Tibial artery (tissue), 4 donors: Measurements from ENCODE around the gene NOC4L.

Experiments used
- DNase-seq, 2 donors: peaks; one replicate each; pipeline ENCODE4 v3.0.0-alpha.2; 2019
- H3K27ac ChIP-seq, 2 donors: fragments of 200-600 bp; sonication (generic) in 1 of 2; 1 replicate in 1 of 2; 2 replicates in 1 of 2; pipeline ENCODE4 v1.5.1; 2018 to 2019; ENCODE audit warnings: mild to moderate bottlenecking in 1 of 2
- H3K27me3 ChIP-seq, 2 donors: fragments of 200-600 bp; sonication (generic) in 1 of 2; one replicate each; pipeline versions ENCODE4 v1.5.1 to v1.6.0; 2016 to 2019
- H3K36me3 ChIP-seq, 3 donors: fragments of 200-600 bp; sonication (generic) in 2 of 3; one replicate each; pipeline ENCODE4 v1.5.1; 2016 to 2019; ENCODE audit warnings: mild to moderate bottlenecking in 2 of 3
- H3K4me1 ChIP-seq, 4 donors: fragments of 200-600 bp; sonication (generic) in 2 of 4; 1 replicate in 3 of 4; 2 replicates in 1 of 4; pipeline ENCODE4 v1.5.1; 2016 to 2019
- H3K4me3 ChIP-seq, 2 donors: fragments of 200-600 bp; sonication (generic) in 1 of 2; 1 replicate in 1 of 2; 2 replicates in 1 of 2; pipeline ENCODE4 v1.5.1; 2018 to 2019; ENCODE audit warnings: mild to moderate bottlenecking in 2 of 2
- H3K9me3 ChIP-seq, 3 donors: fragments of 200-600 bp; sonication (generic) in 1 of 3; one replicate each; pipeline ENCODE4 v1.5.1; 2016 to 2019
- intact Hi-C: fragments of 100-400 bp; cut with DNase I; formaldehyde crosslinking; loops from one replicate; pipeline ENCODE4 v1.15.0; 2023; ENCODE audit warnings: low total_unique reads
- TF ChIP-seq, protein P1 (sequence below), 2 experiments: fragments of 200-600 bp in 1 of 2; fragments of 450-650 bp in 1 of 2; IDR thresholded peaks; one replicate each; pipeline ENCODE4 v1.5.1; 2017 to 2019; ENCODE audit warnings: antibody characterized with exemption in 2 of 2, mild to moderate bottlenecking in 1 of 2, moderate library complexity in 1 of 2

Gene NOC4L

DNA sequence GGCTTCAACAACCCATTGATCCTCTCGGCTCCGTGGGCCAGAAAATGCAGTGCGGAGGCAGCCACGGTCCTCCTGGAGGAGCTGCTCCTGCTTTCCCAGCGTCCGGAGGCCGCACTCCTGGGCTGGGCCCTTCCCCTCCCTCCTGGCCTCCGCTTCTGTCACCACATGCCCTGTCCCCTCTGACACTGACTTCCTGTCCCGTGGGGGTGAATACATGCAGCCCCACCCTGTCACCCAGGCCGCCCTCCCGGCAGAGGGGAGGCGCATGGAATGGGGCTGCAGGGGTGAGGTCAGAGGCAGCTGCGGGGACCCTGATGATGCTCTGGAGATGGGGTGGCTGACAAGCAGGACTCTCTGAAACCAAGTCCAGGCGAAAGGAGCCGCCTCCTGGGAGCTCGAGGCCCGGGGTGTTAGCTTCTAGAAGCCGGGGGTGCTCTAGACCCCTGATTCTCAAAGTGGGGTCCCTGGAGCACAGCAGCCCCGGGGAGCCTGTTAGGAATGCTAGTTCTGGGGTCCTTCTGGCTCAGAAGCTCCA lies 32.2 kb downstream of the NOC4L start:
- intact Hi-C loops = no loop called here
- Histone ChIP-seq H3K4me3 (no peak overlapping the region), H3K27ac (no peak overlapping the region), H3K27me3 (peaks cover 0 to 90% of the 10 kb centered on the region in 2 donors), H3K4me1 (no peaks in the 10 kb centered on the region), H3K36me3 (no peaks in the 10 kb centered on the region), H3K9me3 (no peaks in the 10 kb centered on the region)
- no peak for DNase-seq
- TF ChIP-seq, protein P1, sequence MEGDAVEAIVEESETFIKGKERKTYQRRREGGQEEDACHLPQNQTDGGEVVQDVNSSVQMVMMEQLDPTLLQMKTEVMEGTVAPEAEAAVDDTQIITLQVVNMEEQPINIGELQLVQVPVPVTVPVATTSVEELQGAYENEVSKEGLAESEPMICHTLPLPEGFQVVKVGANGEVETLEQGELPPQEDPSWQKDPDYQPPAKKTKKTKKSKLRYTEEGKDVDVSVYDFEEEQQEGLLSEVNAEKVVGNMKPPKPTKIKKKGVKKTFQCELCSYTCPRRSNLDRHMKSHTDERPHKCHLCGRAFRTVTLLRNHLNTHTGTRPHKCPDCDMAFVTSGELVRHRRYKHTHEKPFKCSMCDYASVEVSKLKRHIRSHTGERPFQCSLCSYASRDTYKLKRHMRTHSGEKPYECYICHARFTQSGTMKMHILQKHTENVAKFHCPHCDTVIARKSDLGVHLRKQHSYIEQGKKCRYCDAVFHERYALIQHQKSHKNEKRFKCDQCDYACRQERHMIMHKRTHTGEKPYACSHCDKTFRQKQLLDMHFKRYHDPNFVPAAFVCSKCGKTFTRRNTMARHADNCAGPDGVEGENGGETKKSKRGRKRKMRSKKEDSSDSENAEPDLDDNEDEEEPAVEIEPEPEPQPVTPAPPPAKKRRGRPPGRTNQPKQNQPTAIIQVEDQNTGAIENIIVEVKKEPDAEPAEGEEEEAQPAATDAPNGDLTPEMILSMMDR (IDR thresholded peaks at IDR 0.05) = no peak

DNA sequence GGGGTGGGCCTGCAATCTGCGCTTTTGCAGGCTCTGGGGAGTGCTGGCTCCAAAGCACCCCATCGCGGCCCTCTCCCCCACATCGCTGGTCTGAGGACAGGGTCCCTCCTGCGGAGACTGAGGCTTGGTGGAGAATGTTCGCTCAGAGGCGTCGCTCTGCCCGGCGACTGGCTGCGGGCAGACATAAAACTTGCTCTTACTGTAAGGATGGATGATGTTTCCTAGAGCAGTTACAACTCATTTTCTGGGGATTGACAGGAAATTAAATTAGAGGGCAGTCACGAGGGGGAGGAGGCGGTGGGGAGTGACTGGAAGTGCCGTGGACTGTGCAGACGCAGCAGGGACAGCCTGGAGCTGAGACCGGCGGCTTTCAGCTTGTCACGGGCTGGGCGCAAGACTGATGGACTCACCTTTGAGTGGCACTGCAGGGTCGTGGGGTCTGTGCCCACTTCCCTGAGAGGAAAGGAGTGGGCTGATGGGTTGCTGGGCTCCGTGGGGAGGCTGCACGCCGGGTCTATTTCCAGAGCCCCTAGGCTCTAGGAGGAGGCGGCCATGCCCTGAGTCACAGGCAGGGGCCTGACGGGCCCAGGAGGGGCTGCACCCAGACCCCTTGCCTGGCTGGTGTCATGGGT lies 32.8 kb downstream of the NOC4L start:
- DNase-seq = no peak
- TF ChIP-seq, protein P1 (IDR thresholded peaks at IDR 0.05) = no peak
- Histone ChIP-seq H3K4me1 (no peaks in the 10 kb centered on the region), H3K9me3 (no peaks in the 10 kb centered on the region), H3K4me3 (no peak overlapping the region), H3K36me3 (no peaks in the 10 kb centered on the region), H3K27ac (no peak overlapping the region), H3K27me3 (peaks cover 0 to 90% of the 10 kb centered on the region in 2 donors)
- intact Hi-C loops = no loop called here

DNA sequence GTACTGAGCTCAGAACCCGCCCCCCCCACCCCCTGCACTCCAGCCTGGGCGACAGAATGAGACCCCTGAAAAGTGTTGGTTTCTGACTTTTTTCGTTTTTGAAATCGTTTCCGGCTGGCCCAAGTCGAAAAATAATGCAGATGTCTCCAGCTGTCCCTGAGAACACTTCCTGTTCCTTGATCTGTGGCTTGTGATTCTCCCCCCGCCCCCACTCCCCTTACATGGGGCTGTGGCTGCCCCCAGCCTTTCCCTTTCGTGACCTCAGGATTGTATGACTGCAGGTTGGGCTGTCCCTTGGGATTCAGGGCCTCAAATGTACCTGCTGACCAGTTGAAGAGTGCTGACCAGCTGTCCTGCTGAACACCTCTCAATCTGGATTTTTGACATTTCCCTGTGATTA lies 34.1 kb downstream of the NOC4L start:
- no peak overlapping the region for H3K4me3 ChIP-seq
- H3K27ac ChIP-seq = no peak overlapping the region
- intact Hi-C loops = no loop called here
- peaks cover 0 to 81% of the 10 kb centered on the region in 2 donors for H3K27me3 ChIP-seq
- H3K4me1 ChIP-seq = no peaks in the 10 kb centered on the region
- DNase-seq = no peak
- TF ChIP-seq, protein P1 (IDR thresholded peaks at IDR 0.05) = no peak
- peaks cover 0 to 8% (median 7%) of the 10 kb centered on the region in 3 donors for H3K9me3 ChIP-seq
- no peaks in the 10 kb centered on the region for H3K36me3 ChIP-seq

DNA sequence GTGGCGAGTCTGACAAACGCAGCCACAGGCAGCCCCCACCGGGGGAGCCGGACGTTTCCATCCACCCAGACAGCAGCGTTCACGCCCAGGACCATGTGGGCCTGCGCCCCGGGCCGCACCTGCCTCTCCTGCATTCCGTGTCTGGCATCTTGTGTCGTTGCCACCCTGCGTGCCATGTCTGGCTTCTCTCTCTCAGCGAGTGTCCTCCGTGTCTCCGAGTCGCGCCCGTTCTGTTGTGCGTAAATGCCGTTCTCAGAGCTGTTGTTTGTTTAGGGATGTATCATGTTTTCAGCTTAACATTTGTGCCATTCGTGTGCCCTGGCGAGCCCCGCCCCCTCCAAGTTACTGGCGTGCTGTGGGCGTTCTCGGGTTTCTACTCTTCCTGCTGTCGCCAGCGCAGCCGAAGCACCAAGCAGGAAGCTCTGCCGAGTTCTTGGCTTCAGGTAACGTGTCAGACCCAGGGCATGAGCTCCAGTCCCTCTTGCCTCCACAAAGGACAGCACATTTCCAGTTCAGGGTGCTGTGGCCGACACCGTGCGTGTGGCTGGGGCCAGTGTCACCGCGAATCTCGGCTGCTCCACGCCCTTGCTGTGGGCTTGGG lies 34.6 kb downstream of the NOC4L start:
- TF ChIP-seq, protein P1 (IDR thresholded peaks at IDR 0.05) = no peak
- Histone ChIP-seq H3K36me3 (no peaks in the 10 kb centered on the region), H3K27me3 (peaks cover 0 to 75% of the 10 kb centered on the region in 2 donors), H3K4me3 (no peak overlapping the region), H3K9me3 (peaks cover 0 to 9% (median 7%) of the 10 kb centered on the region in 3 donors), H3K27ac (no peak overlapping the region), H3K4me1 (no peaks in the 10 kb centered on the region)
- no peak for DNase-seq
- intact Hi-C loops = no loop called here

DNA sequence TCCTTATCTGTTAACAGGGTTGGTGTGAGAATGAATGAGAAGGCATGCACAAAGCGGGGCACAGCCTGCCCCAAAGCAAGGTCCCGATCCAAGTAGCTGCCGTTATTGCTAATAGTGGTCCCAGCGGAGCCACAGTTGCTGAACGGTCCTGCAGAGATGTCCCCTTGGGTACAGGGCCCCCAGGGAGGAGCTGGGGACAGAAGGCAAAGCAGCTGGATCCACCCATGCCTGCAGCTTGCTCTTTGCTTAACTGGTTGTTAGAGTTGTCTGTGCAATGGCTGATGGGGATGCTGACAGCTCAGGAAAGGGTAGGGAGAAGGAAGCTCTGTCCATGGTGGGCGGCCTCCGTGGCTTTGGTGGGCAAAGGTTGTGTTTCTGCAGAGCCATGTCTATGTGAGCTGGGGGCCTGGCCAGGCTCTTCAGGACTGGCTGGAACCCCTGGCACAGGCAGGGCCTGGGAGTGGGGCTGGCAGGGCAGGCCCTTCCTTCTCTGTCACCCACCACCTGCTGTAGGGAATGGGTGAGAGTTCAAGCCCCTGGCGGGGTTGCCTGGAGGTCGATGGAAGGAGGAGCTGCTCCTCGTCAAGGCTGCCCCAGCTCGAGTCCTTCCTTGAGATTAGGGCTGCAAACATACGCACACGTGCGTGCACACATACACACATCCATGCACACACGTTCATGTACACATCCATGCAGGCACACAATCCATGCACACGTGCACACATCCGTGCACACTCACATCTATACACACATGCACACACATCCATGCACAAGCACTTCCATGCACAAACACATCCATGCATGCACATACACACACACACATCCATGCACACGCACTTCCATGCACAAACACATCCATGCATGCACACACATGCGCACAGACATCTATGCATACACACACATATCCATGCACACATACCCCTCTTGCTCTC lies 35.4 kb downstream of the NOC4L start:
- intact Hi-C loops = no loop called here

More for the DNA sequence above, 35.4 kb downstream of the NOC4L start:
- TF ChIP-seq, protein P1 (IDR thresholded peaks at IDR 0.05) = no peak
- Histone ChIP-seq H3K36me3 (no peaks in the 10 kb centered on the region), H3K4me1 (no peaks in the 10 kb centered on the region), H3K27ac (no peak overlapping the region), H3K27me3 (peaks cover 0 to 67% of the 10 kb centered on the region in 2 donors), H3K4me3 (no peak overlapping the region), H3K9me3 (peaks cover 0 to 17% (median 9%) of the 10 kb centered on the region in 3 donors)
- DNase-seq = no peak
